ENCODE results near the gene NANOS2. TPM values are rescaled to one million over a fixed set of nuclear protein-coding genes. Genes with fewer than 3 reads are reported as not detected.
A peak's percentile ranks its signal among the peaks of the same experiment; 100 is the strongest.

The NANOS2 gene
- total RNA-seq, 4 donors from 2014 or later: not detected

GRCh38 chr19:45887200-45887710, 27.3 kb downstream of the NANOS2 start:
- Histone ChIP-seq H3K4me1 (peaks cover 31 to 34% of the 10 kb centered on the region in 2 donors), H3K4me3 (replicated peaks in 1 of 3) (peak overlapping the region in 2 of 3 donors; percentile 25 to 73), H3K27me3 (no peaks in the 10 kb centered on the region), H3K27ac (peak overlapping the region; percentile 76 to 92 (median 89)), H3K36me3 (peaks cover 5 to 9% of the 10 kb centered on the region in 2 donors), H3K9me3 (no peaks in the 10 kb centered on the region)
- TF ChIP-seq CTCF (IDR thresholded peaks at IDR 0.05) (no peak), POLR2A (IDR thresholded peaks at IDR 0.05) (no peak)
- DNase-seq: no peak
- intact Hi-C loops (cut with DNase I): no loop called here
- 48 to 60% methylated on average over 10 of the region's 10 CpGs for WGBS, 2 donors

- peak; percentile 89 to 90 for DNase-seq
- peak overlapping the region; percentile 76 to 92 (median 89) for H3K27ac ChIP-seq
- intact Hi-C loops (cut with DNase I): no loop called here
- 1% methylated on average over 13 to 15 of the region's 32 CpGs for WGBS, 2 donors
- peak in 1 of 6 experiments; percentile 14 for TF ChIP-seq CTCF (IDR thresholded peaks at IDR 0.05)
- TF ChIP-seq POLR2A (IDR thresholded peaks at IDR 0.05): peak in 1 of 2 donors; percentile 76
- H3K36me3 ChIP-seq: peaks cover 5 to 9% of the 10 kb centered on the region in 2 donors
- H3K9me3 ChIP-seq: no peaks in the 10 kb centered on the region
- peaks cover 31 to 34% of the 10 kb centered on the region in 2 donors for H3K4me1 ChIP-seq
- peak overlapping the region; percentile 25 to 73 (median 48) for H3K4me3 ChIP-seq (replicated peaks in 1 of 3)
- H3K27me3 ChIP-seq: no peaks in the 10 kb centered on the region
Observed at GRCh38 chr19:45886427-45887199, 28.0 kb downstream of the NANOS2 start.

- H3K27ac ChIP-seq: peak within 1 kb of the TSS; percentile 76 to 92 (median 89)
- no peaks in the 10 kb centered on the region for H3K9me3 ChIP-seq
- WGBS, 2 donors: 0% methylated on average over 9 to 10 of the region's 107 CpGs
- peaks cover 5 to 9% of the 10 kb centered on the region in 2 donors for H3K36me3 ChIP-seq
- peaks cover 31 to 34% of the 10 kb centered on the region in 2 donors for H3K4me1 ChIP-seq
- peak within 1 kb of the TSS; percentile 41 to 73 (median 48) for H3K4me3 ChIP-seq (replicated peaks in 1 of 3)
- peak; percentile 26 to 91 for TF ChIP-seq POLR2A (IDR thresholded peaks at IDR 0.05)
- TF ChIP-seq CTCF (IDR thresholded peaks at IDR 0.05): peak in 2 of 6 experiments; percentile 14 to 21
- peak; percentile 93 for DNase-seq
- H3K27me3 ChIP-seq: no peaks in the 10 kb centered on the region
- intact Hi-C loops (cut with DNase I): no loop called here
Observed at GRCh38 chr19:45885556-45886426, 28.8 kb downstream of the NANOS2 start, which contains the start of gene IRF2BP1. Gene IRF2BP1 (minus strand): TSS chr19:45886141. CDS start chr19:45885774, 367 bp downstream.

GRCh38 chr19:45884682-45885555, 29.7 kb downstream of the NANOS2 start:
- TF ChIP-seq CTCF (IDR thresholded peaks at IDR 0.05) (no peak), POLR2A (IDR thresholded peaks at IDR 0.05) (no peak)
- intact Hi-C loops (cut with DNase I): loop anchor here (5.0 kb wide), 1 partner anchor 68 kb away; the partner anchor contains the start of gene RSPH6A
- H3K27ac ChIP-seq: peak overlapping the region in 2 of 3 donors; percentile 31 to 92
- no peaks in the 10 kb centered on the region for H3K9me3 ChIP-seq
- H3K4me1 ChIP-seq: peaks cover 31 to 34% of the 10 kb centered on the region in 2 donors
- H3K4me3 ChIP-seq (replicated peaks in 1 of 3): peak overlapping the region; percentile 41 to 73 (median 48)
- DNase-seq: no peak
- 65 to 82% methylated on average over 12 to 27 of the region's 72 CpGs for WGBS, 2 donors
- H3K27me3 ChIP-seq: no peaks in the 10 kb centered on the region
- peaks cover 5 to 9% of the 10 kb centered on the region in 2 donors for H3K36me3 ChIP-seq

Data from thyroid gland (tissue), 4 donors.